K562 (cell line): Measurements from ENCODE around the gene VPREB3. TPM values are rescaled to one million over a fixed set of nuclear protein-coding genes. Genes with fewer than 3 reads are reported as not detected.

Source experiments
- COPS2 ChIP-seq: fragments of 450-650 bp; conservative IDR thresholded peaks from 2 replicates; pipeline ENCODE4 v1.6.1; 2016; ENCODE audit warnings: mild to moderate bottlenecking, moderate library complexity
- ELF1 ChIP-seq: fragments of 200-800 bp; sonication (Bioruptor generic); IDR thresholded peaks from 2 replicates; pipeline ENCODE4 v1.6.1; 2016; ENCODE audit warnings: missing genetic modification characterization, missing compliant biosample characterization
- NR2C1 ChIP-seq, 2 experiments: fragments of 450-650 bp; IDR thresholded peaks; 2 replicates each; pipeline ENCODE4 v1.6.1; 2017; ENCODE audit warnings: mild to moderate bottlenecking in 2 of 2, antibody characterized with exemption in 1 of 2, inconsistent platforms in 1 of 2, missing compliant biosample characterization in 1 of 2, missing genetic modification characterization in 1 of 2
- NR2C2 ChIP-seq, 2 experiments: fragments of 200-800 bp in 1 of 2; sonication (Bioruptor generic) in 1 of 2; sonication (generic) in 1 of 2; formaldehyde crosslinking in 1 of 2; IDR thresholded peaks; 2 replicates each; pipeline versions ENCODE4 v1.6.1 to v1.8.0; 2016 to 2022; ENCODE audit warnings: mild to moderate bottlenecking in 1 of 2, missing compliant biosample characterization in 1 of 2, missing genetic modification characterization in 1 of 2, missing genetic modification reagents in 1 of 2
- ZEB2 ChIP-seq: fragments of 450-650 bp; IDR thresholded peaks from 2 replicates; pipeline ENCODE4 v1.6.1; 2016
- ZNF184 ChIP-seq: sonication (generic); formaldehyde crosslinking; IDR thresholded peaks from 2 replicates; pipeline ENCODE4 v1.5.0; 2020; ENCODE audit warnings: missing genetic modification reagents
- ZNF280A ChIP-seq: fragments of 450-650 bp; IDR thresholded peaks from 2 replicates; pipeline ENCODE4 v1.6.1; 2018; ENCODE audit warnings: mild to moderate bottlenecking, low read depth; ENCODE audit not compliant: partially characterized antibody
- ZNF280B ChIP-seq: fragments of 250-450 bp; sonication (Bioruptor Pico); IDR thresholded peaks from 2 replicates; pipeline ENCODE4 v1.5.1; 2021; ENCODE audit warnings: mild to moderate bottlenecking
- ZNF586 ChIP-seq: fragments of 450-650 bp; formaldehyde crosslinking; conservative IDR thresholded peaks from 2 replicates; pipeline ENCODE4 v1.4.0; 2020; ENCODE audit warnings: mild to moderate bottlenecking, moderate library complexity
- ZNF766 ChIP-seq: fragments of 200-800 bp; sonication (Bioruptor generic); conservative IDR thresholded peaks from 2 replicates; pipeline ENCODE4 v1.6.1; 2016; ENCODE audit warnings: missing genetic modification characterization, missing compliant biosample characterization
- ZNF830 ChIP-seq: fragments of 250-450 bp; sonication (Bioruptor Pico); IDR thresholded peaks from 2 replicates; pipeline ENCODE4 v1.5.0; 2021; ENCODE audit warnings: mild to moderate bottlenecking
- polyA plus RNA-seq, 8 experiments: library from polyadenylated mRNA; depleted of rRNA in 4 of 8; stranded (reverse) in 5 of 8; unstranded in 3 of 8; fragments of >200 nt; fragmentation: Nextera tagmentation in 2 of 8; fragmentation: Illumina TruSeq in 1 of 8; extraction: Ambion mirVana in 2 of 8; extraction: Trizol in 1 of 8; gene quantifications; 2 replicates each; pipeline versions ENCODE4 v1.2.1 to v1.2.3, GENCODE V29; 2011 to 2014; ENCODE audit warnings: inconsistent platforms in 1 of 8, missing spikeins in 1 of 8
- total RNA-seq, 7 experiments: library from RNA; depleted of rRNA in 6 of 7; stranded (reverse); fragments of >200 nt in 6 of 7; fragmentation: Illumina TruSeq in 2 of 7; extraction: Trizol in 2 of 7; gene quantifications; 2 replicates each; pipeline versions ENCODE4 v1.2.1 to v1.2.3, GENCODE V29; 2011 to 2021; ENCODE audit warnings: low replicate concordance in 1 of 7
- TF ChIP-seq, protein P1 (sequence below): fragments of 250-450 bp; sonication (Bioruptor Pico); IDR thresholded peaks from 2 replicates; pipeline ENCODE4 v1.8.0; 2021; ENCODE audit warnings: mild to moderate bottlenecking, moderate library complexity
- TF ChIP-seq, protein P2 (sequence below): fragments of 450-650 bp; IDR thresholded peaks from 2 replicates; pipeline ENCODE4 v1.6.1; 2018; ENCODE audit not compliant: partially characterized antibody
- TF ChIP-seq, protein P3 (sequence below): fragments of 250-450 bp; sonication (Bioruptor Pico); IDR thresholded peaks from 2 replicates; pipeline ENCODE4 v1.8.0; 2021; ENCODE audit warnings: moderate library complexity, mild to moderate bottlenecking, inconsistent platforms
- TF ChIP-seq, protein P4 (sequence below): fragments of 250-450 bp; sonication (Bioruptor Pico); IDR thresholded peaks from 2 replicates; pipeline ENCODE4 v1.4.0; 2020; ENCODE audit warnings: mild to moderate bottlenecking

Gene VPREB3
- total and polyA plus RNA-seq, 9 of the 15 experiments (the other 6 are each of a cell fraction or from before 2014, with no cell fraction given) = 0.14 to 0.71 (median 0.20) TPM; not detected in 6

- TF ChIP-seq, protein P1, sequence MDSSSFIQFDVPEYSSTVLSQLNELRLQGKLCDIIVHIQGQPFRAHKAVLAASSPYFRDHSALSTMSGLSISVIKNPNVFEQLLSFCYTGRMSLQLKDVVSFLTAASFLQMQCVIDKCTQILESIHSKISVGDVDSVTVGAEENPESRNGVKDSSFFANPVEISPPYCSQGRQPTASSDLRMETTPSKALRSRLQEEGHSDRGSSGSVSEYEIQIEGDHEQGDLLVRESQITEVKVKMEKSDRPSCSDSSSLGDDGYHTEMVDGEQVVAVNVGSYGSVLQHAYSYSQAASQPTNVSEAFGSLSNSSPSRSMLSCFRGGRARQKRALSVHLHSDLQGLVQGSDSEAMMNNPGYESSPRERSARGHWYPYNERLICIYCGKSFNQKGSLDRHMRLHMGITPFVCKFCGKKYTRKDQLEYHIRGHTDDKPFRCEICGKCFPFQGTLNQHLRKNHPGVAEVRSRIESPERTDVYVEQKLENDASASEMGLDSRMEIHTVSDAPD (CRISPR knock-in tag) = no peak
- TF ChIP-seq, protein P2, sequence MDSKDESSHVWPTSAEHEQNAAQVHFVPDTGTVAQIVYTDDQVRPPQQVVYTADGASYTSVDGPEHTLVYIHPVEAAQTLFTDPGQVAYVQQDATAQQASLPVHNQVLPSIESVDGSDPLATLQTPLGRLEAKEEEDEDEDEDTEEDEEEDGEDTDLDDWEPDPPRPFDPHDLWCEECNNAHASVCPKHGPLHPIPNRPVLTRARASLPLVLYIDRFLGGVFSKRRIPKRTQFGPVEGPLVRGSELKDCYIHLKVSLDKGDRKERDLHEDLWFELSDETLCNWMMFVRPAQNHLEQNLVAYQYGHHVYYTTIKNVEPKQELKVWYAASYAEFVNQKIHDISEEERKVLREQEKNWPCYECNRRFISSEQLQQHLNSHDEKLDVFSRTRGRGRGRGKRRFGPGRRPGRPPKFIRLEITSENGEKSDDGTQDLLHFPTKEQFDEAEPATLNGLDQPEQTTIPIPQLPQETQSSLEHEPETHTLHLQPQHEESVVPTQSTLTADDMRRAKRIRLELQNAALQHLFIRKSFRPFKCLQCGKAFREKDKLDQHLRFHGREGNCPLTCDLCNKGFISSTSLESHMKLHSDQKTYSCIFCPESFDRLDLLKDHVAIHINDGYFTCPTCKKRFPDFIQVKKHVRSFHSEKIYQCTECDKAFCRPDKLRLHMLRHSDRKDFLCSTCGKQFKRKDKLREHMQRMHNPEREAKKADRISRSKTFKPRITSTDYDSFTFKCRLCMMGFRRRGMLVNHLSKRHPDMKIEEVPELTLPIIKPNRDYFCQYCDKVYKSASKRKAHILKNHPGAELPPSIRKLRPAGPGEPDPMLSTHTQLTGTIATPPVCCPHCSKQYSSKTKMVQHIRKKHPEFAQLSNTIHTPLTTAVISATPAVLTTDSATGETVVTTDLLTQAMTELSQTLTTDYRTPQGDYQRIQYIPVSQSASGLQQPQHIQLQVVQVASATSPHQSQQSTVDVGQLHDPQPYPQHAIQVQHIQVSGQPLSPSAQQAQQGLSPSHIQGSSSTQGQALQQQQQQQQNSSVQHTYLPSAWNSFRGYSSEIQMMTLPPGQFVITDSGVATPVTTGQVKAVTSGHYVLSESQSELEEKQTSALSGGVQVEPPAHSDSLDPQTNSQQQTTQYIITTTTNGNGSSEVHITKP = no peak
- no peak; the same call in 1 of the 2 replicates for TF ChIP-seq NR2C1 (IDR thresholded peaks at IDR 0.05)
- TF ChIP-seq NR2C1 (tag; IDR thresholded peaks at IDR 0.05) = peak; percentile 75
- no peak for TF ChIP-seq ZNF830 (CRISPR knock-in tag)
- TF ChIP-seq ZNF184 (CRISPR knock-in tag) = no peak
- TF ChIP-seq ZNF766 = 0 out of 2 replicates have a peak, but pooled peaks have one; percentile 26
- TF ChIP-seq ZNF586 (CRISPR knock-in tag) = no peak
- TF ChIP-seq ZNF280B (CRISPR knock-in tag) = no peak
- TF ChIP-seq ELF1 (tag) = no peak
- no peak for TF ChIP-seq ZNF280A
- TF ChIP-seq COPS2 = no peak
- TF ChIP-seq, protein P3, sequence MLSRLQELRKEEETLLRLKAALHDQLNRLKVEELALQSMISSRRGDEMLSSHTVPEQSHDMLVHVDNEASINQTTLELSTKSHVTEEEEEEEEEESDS (CRISPR knock-in tag) = no peak
- TF ChIP-seq ZEB2 = no peak
- TF ChIP-seq, protein P4, sequence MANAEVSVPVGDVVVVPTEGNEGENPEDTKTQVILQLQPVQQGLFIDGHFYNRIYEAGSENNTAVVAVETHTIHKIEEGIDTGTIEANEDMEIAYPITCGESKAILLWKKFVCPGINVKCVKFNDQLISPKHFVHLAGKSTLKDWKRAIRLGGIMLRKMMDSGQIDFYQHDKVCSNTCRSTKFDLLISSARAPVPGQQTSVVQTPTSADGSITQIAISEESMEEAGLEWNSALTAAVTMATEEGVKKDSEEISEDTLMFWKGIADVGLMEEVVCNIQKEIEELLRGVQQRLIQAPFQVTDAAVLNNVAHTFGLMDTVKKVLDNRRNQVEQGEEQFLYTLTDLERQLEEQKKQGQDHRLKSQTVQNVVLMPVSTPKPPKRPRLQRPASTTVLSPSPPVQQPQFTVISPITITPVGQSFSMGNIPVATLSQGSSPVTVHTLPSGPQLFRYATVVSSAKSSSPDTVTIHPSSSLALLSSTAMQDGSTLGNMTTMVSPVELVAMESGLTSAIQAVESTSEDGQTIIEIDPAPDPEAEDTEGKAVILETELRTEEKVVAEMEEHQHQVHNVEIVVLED (CRISPR knock-in tag) = no peak
- TF ChIP-seq NR2C2 (CRISPR knock-in tag; IDR thresholded peaks at IDR 0.05) = no peak
- peak; percentile 57 for TF ChIP-seq NR2C2 (tag; IDR thresholded peaks at IDR 0.05)
These were observed 11.0 kb upstream of the VPREB3 start (continued) for GRCh38 chr22:23764899-23765881.
